BLaER1 (cell line): Measurements from ENCODE around the gene OR11H6.
"Not testable (repeated sequence)": the region's sequence is repeated elsewhere in the genome, so short reads cannot be mapped to it uniquely, and the experiment has no call there.

ENCODE experiments used
- H3K27ac ChIP-seq: shearing (Covaris generic); formaldehyde crosslinking; 2 replicates; pipeline ENCODE4 v1.8.1; 2022
- H3K27me3 ChIP-seq: shearing (Covaris generic); formaldehyde crosslinking; 2 replicates; pipeline ENCODE4 v1.8.1; 2022
- H3K36me3 ChIP-seq: shearing (Covaris generic); formaldehyde crosslinking; 2 replicates; pipeline ENCODE4 v1.8.1; 2022
- H3K4me1 ChIP-seq: shearing (Covaris generic); formaldehyde crosslinking; 2 replicates; pipeline ENCODE4 v1.8.1; 2022
- H3K4me2 ChIP-seq: shearing (Covaris generic); formaldehyde crosslinking; 2 replicates; pipeline ENCODE4 v1.8.1; 2022
- H3K4me3 ChIP-seq: shearing (Covaris generic); formaldehyde crosslinking; 2 replicates; pipeline ENCODE4 v1.8.1; 2022
- H3K9ac ChIP-seq: shearing (Covaris generic); formaldehyde crosslinking; 2 replicates; pipeline ENCODE4 v1.8.1; 2022
- H3K9me3 ChIP-seq: shearing (Covaris generic); formaldehyde crosslinking; 2 replicates; pipeline ENCODE4 v1.8.1; 2022
- H4K20me1 ChIP-seq: shearing (Covaris generic); formaldehyde crosslinking; 2 replicates; pipeline ENCODE4 v1.8.1; 2022
- Cebpa-rat ChIP-seq: shearing (Covaris generic); IDR thresholded peaks from 2 replicates; pipeline ENCODE4 v1.8.1; 2022

The OR11H6 gene

GRCh38 chr14:20194101-20194500 is 29.4 kb upstream of the OR11H6 start:
- Histone ChIP-seq H3K9me3 (no peaks in the 10 kb centered on the region), H3K4me2 (no peak overlapping the region), H3K9ac (no peak overlapping the region), H3K36me3 (no peaks in the 10 kb centered on the region), H4K20me1 (no peaks in the 10 kb centered on the region), H3K27ac (no peak overlapping the region), H3K4me1 (no peaks in the 10 kb centered on the region), H3K4me3 (no peak overlapping the region), H3K27me3 (no peaks in the 10 kb centered on the region)
- TF ChIP-seq Cebpa-rat = no peak

DNA sequence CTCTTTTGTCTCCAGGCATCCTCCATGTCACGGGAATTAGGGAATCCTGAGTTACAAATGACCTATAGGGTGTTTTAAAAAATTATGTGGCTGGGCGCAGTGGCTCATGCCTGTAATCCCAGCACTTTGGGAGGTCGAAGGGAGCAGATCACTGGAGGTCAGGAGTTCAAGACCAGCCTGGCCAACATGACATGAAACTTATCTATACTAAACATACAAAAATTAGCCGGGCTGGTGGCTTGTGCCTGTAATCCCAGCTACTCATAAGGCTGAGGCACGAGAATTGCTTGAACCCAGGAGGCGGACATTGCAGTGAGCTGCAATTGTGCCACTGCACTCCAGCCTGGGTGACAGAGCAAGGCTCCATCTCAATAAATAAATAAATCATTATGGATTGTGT is 28.3 kb upstream of the OR11H6 start:
- H3K4me3 ChIP-seq, H3K27me3 ChIP-seq, H3K4me2 ChIP-seq, H4K20me1 ChIP-seq, H3K4me1 ChIP-seq, H3K36me3 ChIP-seq, H3K27ac ChIP-seq, H3K9ac ChIP-seq, H3K9me3 ChIP-seq: not testable (repeated sequence)

GRCh38 chr14:20195911-20196310 is 27.6 kb upstream of the OR11H6 start:
- Histone ChIP-seq H3K27me3 (no peaks in the 10 kb centered on the region), H3K9ac (no peak overlapping the region)
- no peak for TF ChIP-seq Cebpa-rat

GRCh38 chr14:20197459-20197858 is 26.1 kb upstream of the OR11H6 start:
- no peak overlapping the region for H3K4me2 ChIP-seq
- no peak overlapping the region for H3K9ac ChIP-seq
- no peak overlapping the region for H3K4me3 ChIP-seq
- no peaks in the 10 kb centered on the region for H4K20me1 ChIP-seq
- no peak overlapping the region for H3K27ac ChIP-seq
- no peaks in the 10 kb centered on the region for H3K27me3 ChIP-seq
- H3K36me3 ChIP-seq = no peaks in the 10 kb centered on the region
- TF ChIP-seq Cebpa-rat = no peak
- no peaks in the 10 kb centered on the region for H3K4me1 ChIP-seq
- no peaks in the 10 kb centered on the region for H3K9me3 ChIP-seq

More at GRCh38 chr14:20195911-20196310, 27.6 kb upstream of the OR11H6 start:
- Histone ChIP-seq H3K36me3 (no peaks in the 10 kb centered on the region), H4K20me1 (no peaks in the 10 kb centered on the region), H3K4me2 (no peak overlapping the region), H3K27ac (no peak overlapping the region), H3K4me3 (no peak overlapping the region), H3K4me1 (no peaks in the 10 kb centered on the region), H3K9me3 (no peaks in the 10 kb centered on the region)

GRCh38 chr14:20198991-20199390 is 24.5 kb upstream of the OR11H6 start:
- Histone ChIP-seq H3K9me3 (no peaks in the 10 kb centered on the region), H3K4me1 (no peaks in the 10 kb centered on the region), H3K27me3 (no peaks in the 10 kb centered on the region), H3K9ac (no peak overlapping the region), H3K4me2 (no peak overlapping the region), H3K27ac (no peak overlapping the region), H3K4me3 (no peak overlapping the region), H3K36me3 (no peaks in the 10 kb centered on the region), H4K20me1 (no peaks in the 10 kb centered on the region)
- no peak for TF ChIP-seq Cebpa-rat

DNA sequence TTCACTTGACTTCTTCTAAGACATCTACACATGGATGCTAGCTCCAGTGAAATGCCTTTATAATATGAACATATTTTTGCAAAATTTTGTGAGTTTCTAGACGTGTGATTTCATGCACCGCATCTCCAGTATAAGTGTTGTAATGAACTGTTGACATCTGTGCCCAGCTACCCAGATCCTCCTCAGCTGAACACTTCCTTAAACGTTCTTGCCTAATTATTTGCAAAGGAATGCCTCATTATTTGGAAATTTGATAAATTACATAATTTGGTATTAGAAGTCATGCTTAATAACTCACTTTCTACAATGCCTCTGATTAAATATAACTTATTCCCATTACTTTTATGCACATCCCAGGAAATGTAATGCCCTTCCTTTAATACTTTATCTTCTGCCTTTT is 18.8 kb upstream of the OR11H6 start:
- no peaks in the 10 kb centered on the region for H3K27me3 ChIP-seq

GRCh38 chr14:20209595-20209994 is 13.9 kb upstream of the OR11H6 start:
- Histone ChIP-seq H3K36me3 (no peaks in the 10 kb centered on the region), H3K27ac (no peak overlapping the region), H4K20me1 (no peaks in the 10 kb centered on the region), H3K4me1 (no peaks in the 10 kb centered on the region), H3K27me3 (no peaks in the 10 kb centered on the region), H3K4me3 (no peak overlapping the region), H3K9me3 (no peaks in the 10 kb centered on the region), H3K9ac (no peak overlapping the region), H3K4me2 (no peak overlapping the region)
- no peak for TF ChIP-seq Cebpa-rat

More for the DNA sequence above, 18.8 kb upstream of the OR11H6 start:
- no peaks in the 10 kb centered on the region for H3K36me3 ChIP-seq
- no peak for TF ChIP-seq Cebpa-rat
- H3K27ac ChIP-seq = no peak overlapping the region
- H3K4me2 ChIP-seq = no peak overlapping the region
- H3K9me3 ChIP-seq = no peaks in the 10 kb centered on the region
- H3K4me1 ChIP-seq = no peaks in the 10 kb centered on the region
- H3K9ac ChIP-seq = no peak overlapping the region
- no peaks in the 10 kb centered on the region for H4K20me1 ChIP-seq
- no peak overlapping the region for H3K4me3 ChIP-seq

- H3K36me3 ChIP-seq, H4K20me1 ChIP-seq, H3K9ac ChIP-seq, H3K27ac ChIP-seq, H3K4me3 ChIP-seq, H3K9me3 ChIP-seq, H3K4me1 ChIP-seq, H3K4me2 ChIP-seq, H3K27me3 ChIP-seq: not testable (repeated sequence)
Measured at GRCh38 chr14:20212406-20212805, 11.1 kb upstream of the OR11H6 start.

DNA sequence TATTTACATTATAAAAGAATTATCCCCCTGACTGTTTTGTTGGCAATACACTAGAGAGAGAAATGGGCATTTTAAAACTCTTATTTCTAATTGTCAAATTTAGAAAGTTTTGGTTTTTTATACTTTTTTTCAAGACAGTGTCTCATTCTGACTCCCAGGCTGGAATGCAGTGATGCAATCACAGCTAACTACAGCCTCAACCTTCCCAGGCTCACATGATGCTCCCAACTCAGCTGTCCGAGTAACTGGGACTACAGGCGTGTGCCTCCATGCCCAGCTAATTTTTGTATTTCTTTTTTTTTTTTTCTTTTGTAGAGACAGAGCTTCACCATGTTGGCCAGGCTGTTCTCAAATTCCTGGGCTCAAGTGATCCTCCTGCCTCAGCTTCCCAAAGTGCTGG is 8.3 kb upstream of the OR11H6 start:
- H3K36me3 ChIP-seq = no peaks in the 10 kb centered on the region
- H4K20me1 ChIP-seq = no peaks in the 10 kb centered on the region
- no peaks in the 10 kb centered on the region for H3K9me3 ChIP-seq
- H3K4me3 ChIP-seq = no peak overlapping the region
- H3K4me2 ChIP-seq = no peak overlapping the region
- TF ChIP-seq Cebpa-rat = no peak
- H3K4me1 ChIP-seq = no peaks in the 10 kb centered on the region
- H3K9ac ChIP-seq = no peak overlapping the region
- H3K27ac ChIP-seq = no peak overlapping the region
- no peaks in the 10 kb centered on the region for H3K27me3 ChIP-seq

- Histone ChIP-seq H3K9ac (no peak overlapping the region), H3K27me3 (no peaks in the 10 kb centered on the region), H3K4me2 (no peak overlapping the region), H3K4me3 (no peak overlapping the region), H3K9me3 (no peaks in the 10 kb centered on the region), H3K27ac (no peak overlapping the region), H4K20me1 (no peaks in the 10 kb centered on the region), H3K36me3 (no peaks in the 10 kb centered on the region), H3K4me1 (no peaks in the 10 kb centered on the region)
- TF ChIP-seq Cebpa-rat = no peak
Measured at GRCh38 chr14:20219033-20219432, 4.5 kb upstream of the OR11H6 start.

DNA sequence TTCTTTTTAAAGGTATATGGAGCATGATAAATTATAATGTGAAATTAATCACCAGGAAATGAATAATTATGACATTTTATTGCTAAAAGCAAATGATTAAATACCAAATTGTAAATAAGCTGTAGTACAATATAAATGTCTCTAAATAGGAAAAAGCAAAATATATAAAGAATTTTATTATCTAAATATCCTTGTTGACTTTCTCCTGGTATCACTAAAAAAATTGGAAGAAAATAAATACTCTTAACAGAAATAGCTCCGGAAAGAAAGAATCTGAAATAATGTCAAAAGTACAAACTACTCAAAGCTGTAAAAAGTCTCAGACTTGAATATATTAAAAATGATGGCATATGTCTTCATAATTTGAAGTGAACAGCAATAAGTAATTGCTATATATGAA is 5.2 kb downstream of the OR11H6 start, which contains the start of gene OR11H7:
OR11H7 (plus strand) TSS at position 301 of the 400 bp plus-strand sequence.
- no peak within 1 kb of the TSS for H3K9ac ChIP-seq
- H3K27ac ChIP-seq = no peak within 1 kb of the TSS
- H3K36me3 ChIP-seq = no peaks in the 10 kb centered on the region
- H3K27me3 ChIP-seq = no peaks in the 10 kb centered on the region
- no peak for TF ChIP-seq Cebpa-rat
- no peak within 1 kb of the TSS for H3K4me2 ChIP-seq
- no peaks in the 10 kb centered on the region for H3K4me1 ChIP-seq
- peaks cover 6% of the 10 kb centered on the region; the same call in 1 of the 2 replicates for H3K9me3 ChIP-seq
- no peak within 1 kb of the TSS for H3K4me3 ChIP-seq
- H4K20me1 ChIP-seq = no peaks in the 10 kb centered on the region

DNA sequence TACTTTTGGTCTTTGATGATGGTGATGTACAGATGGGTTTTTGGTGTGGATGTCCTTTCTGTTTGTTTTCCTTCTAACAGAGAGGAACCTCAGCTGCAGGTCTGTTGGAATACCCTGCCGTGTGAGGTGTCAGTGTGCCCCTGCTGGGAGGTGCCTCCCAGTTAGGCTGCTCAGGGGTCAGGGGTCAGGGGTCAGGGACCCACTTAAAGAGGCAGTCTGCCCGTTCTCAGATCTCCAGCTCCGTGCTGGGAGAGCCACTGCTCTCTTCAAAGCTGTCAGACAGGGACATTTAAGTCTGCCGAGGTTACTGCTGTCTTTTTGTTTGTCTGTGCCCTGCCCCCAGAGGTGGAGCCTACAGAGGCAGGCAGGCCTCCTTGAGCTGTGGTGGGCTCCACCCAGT is 11.9 kb downstream of the OR11H6 start:
- not testable (repeated sequence) for H3K27ac ChIP-seq, H3K4me2 ChIP-seq

More for the DNA sequence above, 11.9 kb downstream of the OR11H6 start:
- not testable (repeated sequence) for H3K9ac ChIP-seq, H3K27me3 ChIP-seq, H3K9me3 ChIP-seq, H3K36me3 ChIP-seq, H4K20me1 ChIP-seq, H3K4me3 ChIP-seq, H3K4me1 ChIP-seq
